ENCODE measurements around the gene FUT8.

The FUT8 gene

GRCh38 chr14:65790172-65790815 is 377.8 kb downstream of the FUT8 start:
- TF ChIP-seq CTCF (IDR thresholded peaks at IDR 0.05; ENCODE audit: low read depth, low read length, missing control alignments) = no peak
- no peak overlapping the region for H3K4me3 ChIP-seq (replicated peaks; ENCODE audit: low read depth, low read length)
- DNase-seq (ENCODE audit: extremely low read depth, low read depth) = no peak

GRCh38 chr14:65791191-65791981 is 378.9 kb downstream of the FUT8 start:
- TF ChIP-seq CTCF (IDR thresholded peaks at IDR 0.05; ENCODE audit: low read depth, low read length, missing control alignments) = no peak
- H3K4me3 ChIP-seq (replicated peaks; ENCODE audit: low read depth, low read length) = no peak overlapping the region
- no peak for DNase-seq (ENCODE audit: extremely low read depth, low read depth)

- DNase-seq (ENCODE audit: extremely low read depth, low read depth) = no peak
- no peak overlapping the region for H3K4me3 ChIP-seq (replicated peaks; ENCODE audit: low read depth, low read length)
- no peak for TF ChIP-seq CTCF (IDR thresholded peaks at IDR 0.05; ENCODE audit: low read depth, low read length, missing control alignments)
Measured at GRCh38 chr14:65792208-65792905, 379.8 kb downstream of the FUT8 start.
